HUES6 (cell line): ENCODE measurements around the gene ZNF254.
"Not testable (repeated sequence)": the region's sequence is repeated elsewhere in the genome, so short reads cannot be mapped to it uniquely, and the experiment has no call there.

Experiments
- H3K27ac ChIP-seq: 2 replicates; pipeline ENCODE4 v1.7.0; 2013; ENCODE audit warnings: low read depth, mild to moderate bottlenecking, low read length, inconsistent platforms
- H3K27me3 ChIP-seq: 2 replicates; pipeline ENCODE4 v1.6.1; 2013; ENCODE audit warnings: low read length; ENCODE audit not compliant: control insufficient read depth, insufficient read depth
- H3K36me3 ChIP-seq: 2 replicates; pipeline ENCODE4 v1.6.1; 2013; ENCODE audit warnings: low read length; ENCODE audit not compliant: control insufficient read depth, insufficient read depth
- H3K4me1 ChIP-seq: 2 replicates; pipeline ENCODE4 v1.6.1; 2013; ENCODE audit warnings: low read length; ENCODE audit not compliant: control insufficient read depth, insufficient read depth
- H3K4me3 ChIP-seq: 2 replicates; pipeline ENCODE4 v1.5.1; 2013; ENCODE audit warnings: low read depth, low read length
- H3K9ac ChIP-seq: one replicate; pipeline ENCODE4 v1.6.1; 2013; ENCODE audit warnings: mild to moderate bottlenecking, low read length
- H3K9me3 ChIP-seq: 2 replicates; pipeline ENCODE4 v1.6.1; 2013; ENCODE audit warnings: low read depth, low read length; ENCODE audit not compliant: control insufficient read depth, insufficient read depth

ZNF254 gene

GRCh38 chr19:24072720-24073119 is 14.3 kb upstream of the ZNF254 start:
- no peak overlapping the region for H3K27ac ChIP-seq
- no peaks in the 10 kb centered on the region for H3K27me3 ChIP-seq
- no peak overlapping the region for H3K4me3 ChIP-seq
- peaks cover 32% of the 10 kb centered on the region for H3K9me3 ChIP-seq
- H3K4me1 ChIP-seq, result peaks cover 5% of the 10 kb centered on the region; the same call in 1 of the 2 replicates
- peaks cover 83% of the 10 kb centered on the region for H3K36me3 ChIP-seq
- H3K9ac ChIP-seq, result no peak overlapping the region

GRCh38 chr19:24073807-24074206 is 13.2 kb upstream of the ZNF254 start:
- Histone ChIP-seq H3K27ac (no peak overlapping the region), H3K9me3 (peaks cover 32% of the 10 kb centered on the region), H3K4me1 (peaks cover 15% of the 10 kb centered on the region), H3K36me3 (peaks cover 73% of the 10 kb centered on the region), H3K4me3 (no peak overlapping the region), H3K27me3 (no peaks in the 10 kb centered on the region), H3K9ac (no peak overlapping the region)

- Histone ChIP-seq H3K9ac (no peak overlapping the region), H3K4me3 (no peak overlapping the region), H3K27ac (no peak overlapping the region), H3K9me3 (peaks cover 32% of the 10 kb centered on the region), H3K36me3 (peaks cover 68% of the 10 kb centered on the region), H3K4me1 (peaks cover 21% of the 10 kb centered on the region), H3K27me3 (no peaks in the 10 kb centered on the region)
Observed at GRCh38 chr19:24074720-24075454, 12.1 kb upstream of the ZNF254 start.

GRCh38 chr19:24075530-24075929 is 11.5 kb upstream of the ZNF254 start:
- Histone ChIP-seq H3K4me1 (peaks cover 21% of the 10 kb centered on the region), H3K36me3 (peaks cover 65% of the 10 kb centered on the region), H3K9me3 (peaks cover 32% of the 10 kb centered on the region)
- not testable (repeated sequence) for H3K9ac ChIP-seq, H3K4me3 ChIP-seq, H3K27ac ChIP-seq, H3K27me3 ChIP-seq

GRCh38 chr19:24078680-24079079 is 8.3 kb upstream of the ZNF254 start:
- peaks cover 38% of the 10 kb centered on the region for H3K36me3 ChIP-seq
- H3K9ac ChIP-seq, result no peak overlapping the region
- H3K4me1 ChIP-seq, result peaks cover 21% of the 10 kb centered on the region
- H3K27me3 ChIP-seq, result no peaks in the 10 kb centered on the region
- H3K9me3 ChIP-seq, result peaks cover 30% of the 10 kb centered on the region
- H3K4me3 ChIP-seq, result no peak overlapping the region; the same call in 1 of the 2 replicates
- H3K27ac ChIP-seq, result peak overlapping the region; percentile 38; the same call in 1 of the 2 replicates

- Histone ChIP-seq H3K27ac (no peak overlapping the region), H3K4me3 (no peak overlapping the region), H3K36me3 (peaks cover 19% of the 10 kb centered on the region), H3K9ac (no peak overlapping the region), H3K9me3 (peaks cover 8% of the 10 kb centered on the region), H3K4me1 (peaks cover 21% of the 10 kb centered on the region), H3K27me3 (no peaks in the 10 kb centered on the region)
Observed at GRCh38 chr19:24081056-24081455, 5.9 kb upstream of the ZNF254 start.

- Histone ChIP-seq H3K36me3 (peaks cover 22% of the 10 kb centered on the region), H3K27me3 (no peaks in the 10 kb centered on the region), H3K9ac (no peak overlapping the region), H3K27ac (no peak overlapping the region), H3K4me3 (no peak overlapping the region), H3K4me1 (no peaks in the 10 kb centered on the region), H3K9me3 (no peaks in the 10 kb centered on the region)
Observed at GRCh38 chr19:24098359-24098758, 11.4 kb downstream of the ZNF254 start.

- H3K9ac ChIP-seq, result no peak overlapping the region
- H3K27me3 ChIP-seq, result no peaks in the 10 kb centered on the region
- no peak overlapping the region for H3K27ac ChIP-seq
- no peaks in the 10 kb centered on the region for H3K9me3 ChIP-seq
- no peaks in the 10 kb centered on the region for H3K4me1 ChIP-seq
- no peak overlapping the region for H3K4me3 ChIP-seq
- peaks cover 28% of the 10 kb centered on the region for H3K36me3 ChIP-seq
Observed at GRCh38 chr19:24099829-24100228, 12.8 kb downstream of the ZNF254 start.

GRCh38 chr19:24100597-24100996 is 13.6 kb downstream of the ZNF254 start:
- H3K9me3 ChIP-seq, H3K27me3 ChIP-seq, H3K4me1 ChIP-seq, H3K4me3 ChIP-seq, H3K9ac ChIP-seq, H3K27ac ChIP-seq: not testable (repeated sequence)
- H3K36me3 ChIP-seq, result peaks cover 33% of the 10 kb centered on the region

GRCh38 chr19:24101459-24102115 is 14.6 kb downstream of the ZNF254 start:
- Histone ChIP-seq H3K4me1 (no peaks in the 10 kb centered on the region), H3K36me3 (peaks cover 42% of the 10 kb centered on the region), H3K27ac (no peak overlapping the region), H3K27me3 (no peaks in the 10 kb centered on the region), H3K9me3 (no peaks in the 10 kb centered on the region), H3K9ac (no peak overlapping the region), H3K4me3 (no peak overlapping the region)

- Histone ChIP-seq H3K27ac (no peak overlapping the region), H3K9me3 (peaks cover 90% of the 10 kb centered on the region), H3K27me3 (no peaks in the 10 kb centered on the region), H3K4me1 (no peaks in the 10 kb centered on the region), H3K36me3 (peaks cover 42% of the 10 kb centered on the region), H3K9ac (no peak overlapping the region), H3K4me3 (no peak overlapping the region)
Observed at GRCh38 chr19:24127601-24128000, 40.6 kb downstream of the ZNF254 start.
